Stomach (tissue), 9 donors: ENCODE measurements around the gene CDC5L. TPM values are rescaled to one million over a fixed set of nuclear protein-coding genes. Genes with fewer than 3 reads are reported as not detected.

Experiments used
- DNase-seq, 2 donors: peaks; one replicate each; pipeline versions ENCODE4 v3.0.0 to v3.0.0-alpha.2; 2013 to 2019
- H3K27ac ChIP-seq, 5 donors: fragments of 200-600 bp in 4 of 5; sonication (generic) in 4 of 5; one replicate each; pipeline ENCODE4 v1.5.1; 2013 to 2019; ENCODE audit warnings: mild to moderate bottlenecking in 1 of 5, moderate library complexity in 1 of 5
- H3K27me3 ChIP-seq, 3 donors: fragments of 200-600 bp; sonication (generic); one replicate each; pipeline ENCODE4 v1.5.1; 2017 to 2019; ENCODE audit warnings: mixed run types in 1 of 3
- H3K36me3 ChIP-seq, 4 donors: fragments of 200-600 bp; sonication (generic); 1 replicate in 3 of 4; 2 replicates in 1 of 4; pipeline ENCODE4 v1.5.1; 2016 to 2019
- H3K4me1 ChIP-seq, 4 donors: fragments of 200-600 bp; sonication (generic); one replicate each; pipeline ENCODE4 v1.5.1; 2016 to 2019
- H3K4me3 ChIP-seq, 4 donors: fragments of 200-600 bp; sonication (generic) in 3 of 4; one replicate each; pipeline ENCODE4 v1.5.1; 2016 to 2019; ENCODE audit warnings: mild to moderate bottlenecking in 1 of 4
- H3K9me3 ChIP-seq, 4 donors: fragments of 200-600 bp; sonication (generic); one replicate each; pipeline ENCODE4 v1.5.1; 2016 to 2019
- CTCF ChIP-seq, 7 experiments: fragments of 450-650 bp in 4 of 7; fragments of 200-600 bp in 3 of 7; sonication (generic) in 3 of 7; IDR thresholded peaks; one replicate each; pipeline ENCODE4 v1.5.1; 2016 to 2019; ENCODE audit warnings: antibody characterized with exemption in 7 of 7, control low read depth in 2 of 7, mild to moderate bottlenecking in 1 of 7
- EP300 ChIP-seq: sonication (generic); formaldehyde crosslinking; IDR thresholded peaks from one replicate; pipeline ENCODE4 v1.6.1; 2017; ENCODE audit warnings: antibody characterized with exemption
- POLR2A ChIP-seq, 4 donors: fragments of 450-650 bp; IDR thresholded peaks; one replicate each; pipeline ENCODE4 v1.6.1; 2016; ENCODE audit warnings: antibody characterized with exemption in 4 of 4, control low read depth in 2 of 4, mild to moderate bottlenecking in 1 of 4, moderate library complexity in 1 of 4
- POLR2AphosphoS5 ChIP-seq, 3 donors: sonication (generic); formaldehyde crosslinking; IDR thresholded peaks; one replicate each; pipeline ENCODE4 v1.6.1; 2016; ENCODE audit warnings: antibody characterized with exemption in 3 of 3
- WGBS, 5 donors: extraction: QIAGEN DNeasy Blood & Tissue Kit in 3 of 5; methylation state at CpG; one replicate each; pipeline versions ENCODE4 v1.1.5 to v1.1.7; 2013 to 2018; 5-methylcytosine and 5-hydroxymethylcytosine counted together
- intact Hi-C: fragments of 100-400 bp; cut with DNase I; formaldehyde crosslinking; loops from one replicate; pipeline ENCODE4 v1.15.1; 2023; ENCODE audit warnings: low total_unique reads
- polyA plus RNA-seq, 3 donors: library from polyadenylated mRNA; stranded (reverse); fragments of 200-250 nt; gene quantifications; one replicate each; pipeline ENCODE4 v1.2.3, GENCODE V29; 2013
- total RNA-seq, 5 donors: library from RNA; depleted of rRNA; stranded (reverse); fragments of >200 nt; gene quantifications; one replicate each; pipeline versions ENCODE4 v1.1.0 to v1.2.3, GENCODE V29; 2014 to 2016
- donor health status: healthy with polysubstance abuse.
- donor health status: Bipolar disorder and iron deficiency.
- donor health status: healthy.

Gene CDC5L
- total and polyA plus RNA-seq, 8 donors: 4.9 to 29.2 (median 8.2) TPM

DNA sequence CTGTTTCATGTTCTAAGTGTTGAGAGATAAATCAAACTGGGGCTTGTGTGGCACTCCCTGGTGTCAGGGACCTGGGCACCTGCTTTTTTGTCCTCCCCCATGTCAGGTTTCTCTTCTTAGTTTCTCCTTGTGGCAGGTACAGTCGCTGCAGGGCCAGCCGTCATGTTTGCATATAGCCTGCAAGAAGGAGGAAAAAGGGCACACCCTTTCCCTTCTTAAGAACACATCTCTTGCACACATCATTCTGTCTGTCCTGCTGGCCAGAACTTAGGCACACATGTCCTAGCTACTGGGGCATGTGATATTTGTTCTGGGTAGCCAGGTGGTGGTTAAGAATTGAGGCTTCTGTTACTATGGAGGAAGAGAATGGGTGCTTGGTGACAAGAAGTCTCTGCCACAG lies 27.9 kb downstream of the CDC5L start:
- H3K9me3 ChIP-seq: no peaks in the 10 kb centered on the region
- peak; percentile 58 to 67 for DNase-seq
- H3K36me3 ChIP-seq: peaks cover 19 to 85% (median 74%) of the 10 kb centered on the region in 4 donors
- no peak overlapping the region for H3K4me3 ChIP-seq
- intact Hi-C loops: no loop called here
- no peaks in the 10 kb centered on the region for H3K27me3 ChIP-seq
- WGBS, 5 donors: 31 to 53% (median 50%) methylated on average over 2 of the region's 2 CpGs
- TF ChIP-seq POLR2AphosphoS5 (IDR thresholded peaks at IDR 0.05): peak in 1 of 3 donors; percentile 6
- TF ChIP-seq EP300: no peak
- no peak for TF ChIP-seq POLR2A (IDR thresholded peaks at IDR 0.05)
- TF ChIP-seq CTCF (IDR thresholded peaks at IDR 0.05): peak in 1 of 7 experiments; percentile 17
- peaks cover 0 to 27% (median 22%) of the 10 kb centered on the region in 4 donors for H3K4me1 ChIP-seq
- peak overlapping the region; percentile 9 to 66 (median 29) for H3K27ac ChIP-seq

DNA sequence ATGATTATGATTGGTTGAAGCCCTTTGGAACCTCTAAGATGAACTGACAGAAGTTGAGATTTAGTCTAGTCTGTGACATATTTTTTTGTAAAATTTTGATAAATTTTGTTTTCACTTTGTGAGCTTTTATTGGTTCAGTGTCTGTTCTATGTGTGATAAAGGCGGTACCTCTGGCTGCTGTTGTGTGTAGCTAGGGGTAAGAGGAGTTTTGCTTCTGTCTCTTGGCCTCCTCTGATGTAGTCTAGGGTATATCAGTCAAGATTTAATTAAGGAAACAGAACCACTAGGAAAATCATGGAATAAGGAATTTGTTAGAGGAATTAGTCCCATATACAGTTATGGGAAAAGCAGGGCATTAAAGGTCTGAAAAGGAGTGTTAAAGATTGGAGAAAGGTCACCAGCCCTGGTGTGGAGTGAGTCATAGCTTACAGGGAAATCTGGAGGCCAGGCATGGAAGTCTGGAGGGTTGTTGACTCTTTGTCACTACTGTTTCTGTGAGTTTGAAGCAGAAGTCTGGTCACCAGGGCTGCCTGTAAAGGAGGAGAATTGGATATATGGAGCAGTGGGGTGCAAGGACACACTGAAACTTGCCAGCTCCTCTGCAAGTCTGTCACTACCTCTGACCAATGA lies 28.5 kb downstream of the CDC5L start:
- H3K4me1 ChIP-seq: peaks cover 0 to 30% (median 22%) of the 10 kb centered on the region in 4 donors
- H3K9me3 ChIP-seq: no peaks in the 10 kb centered on the region
- H3K27ac ChIP-seq: peak overlapping the region; percentile 24 to 64 (median 29)
- no peak overlapping the region for H3K4me3 ChIP-seq
- intact Hi-C loops: no loop called here
- 73 to 86% (median 84%) methylated on average over 1 of the region's 1 CpG for WGBS, 5 donors
- peaks cover 24 to 85% (median 77%) of the 10 kb centered on the region in 4 donors for H3K36me3 ChIP-seq
- H3K27me3 ChIP-seq: no peaks in the 10 kb centered on the region
- DNase-seq: peak; percentile 34 to 74
- TF ChIP-seq POLR2AphosphoS5 (IDR thresholded peaks at IDR 0.05) (peak in 1 of 3 donors; percentile 57), CTCF (IDR thresholded peaks at IDR 0.05) (no peak)

DNA sequence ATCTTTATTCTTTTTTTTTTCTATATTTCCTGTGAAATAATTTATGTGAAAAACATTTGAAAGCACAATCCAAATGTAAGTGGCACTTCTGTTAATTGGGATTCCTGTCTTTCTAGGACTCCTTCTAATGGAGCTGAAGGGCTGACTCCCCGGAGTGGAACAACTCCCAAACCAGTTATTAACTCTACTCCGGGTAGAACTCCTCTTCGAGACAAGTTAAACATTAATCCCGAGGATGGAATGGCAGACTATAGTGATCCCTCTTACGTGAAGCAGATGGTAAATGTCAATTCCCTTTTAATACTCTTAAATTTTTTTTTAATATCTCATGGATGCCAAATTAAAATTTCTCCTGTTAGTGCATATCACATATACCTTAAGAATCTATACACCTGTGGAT lies 35.0 kb downstream of the CDC5L start:
- no peaks in the 10 kb centered on the region for H3K27me3 ChIP-seq
- peaks cover 31 to 89% (median 88%) of the 10 kb centered on the region in 4 donors for H3K36me3 ChIP-seq
- WGBS, 5 donors: 46 to 62% (median 52%) methylated on average over 5 of the region's 5 CpGs
- no peak overlapping the region for H3K27ac ChIP-seq
- intact Hi-C loops: no loop called here
- DNase-seq: no peak
- no peak overlapping the region for H3K4me3 ChIP-seq
- H3K4me1 ChIP-seq: peaks cover 0 to 10% (median 2%) of the 10 kb centered on the region in 4 donors
- TF ChIP-seq CTCF (IDR thresholded peaks at IDR 0.05): no peak
- TF ChIP-seq POLR2AphosphoS5 (IDR thresholded peaks at IDR 0.05): no peak
- no peak for TF ChIP-seq POLR2A (IDR thresholded peaks at IDR 0.05)
- no peak for TF ChIP-seq EP300
- H3K9me3 ChIP-seq: no peaks in the 10 kb centered on the region

GRCh38 chr6:44423306-44423705 lies 35.8 kb downstream of the CDC5L start:
- peaks cover 29 to 91% (median 88%) of the 10 kb centered on the region in 4 donors for H3K36me3 ChIP-seq
- H3K27me3 ChIP-seq: no peaks in the 10 kb centered on the region
- DNase-seq: no peak
- H3K9me3 ChIP-seq: no peaks in the 10 kb centered on the region
- intact Hi-C loops: no loop called here
- H3K4me3 ChIP-seq: no peak overlapping the region
- TF ChIP-seq EP300 (no peak), CTCF (IDR thresholded peaks at IDR 0.05) (no peak), POLR2A (IDR thresholded peaks at IDR 0.05) (no peak), POLR2AphosphoS5 (IDR thresholded peaks at IDR 0.05) (no peak)
- no peak overlapping the region for H3K27ac ChIP-seq
- H3K4me1 ChIP-seq: peaks cover 0 to 10% (median 3%) of the 10 kb centered on the region in 4 donors
